Keratinocyte (primary cell): ENCODE measurements around the gene ABCA7.

Experiments
- CTCF ChIP-seq, 3 experiments: IDR thresholded peaks in 1 of 3; conservative IDR thresholded peaks in 1 of 3; optimal IDR thresholded peaks in 1 of 3; 2 replicates in 2 of 3; 3 replicates in 1 of 3; pipeline versions ENCODE3 to v1.5.1; 2011; ENCODE audit warnings: low read length in 3 of 3, mild to moderate bottlenecking in 3 of 3, moderate library complexity in 2 of 3, control low read depth in 1 of 3, inconsistent platforms in 1 of 3; ENCODE audit not compliant: insufficient read depth in 2 of 3; ENCODE audit errors: extremely low read depth in 1 of 3
- EZH2 ChIP-seq: IDR thresholded peaks from one replicate; pipeline ENCODE4 v1.6.1; 2012; ENCODE audit warnings: inconsistent platforms, mild to moderate bottlenecking, low read length, moderate library complexity

GRCh38 chr19:990746-991145 lies 49.2 kb upstream of the ABCA7 start:
- TF ChIP-seq CTCF (optimal IDR thresholded peaks at IDR 0.05 in 1 of 3, IDR thresholded peaks at IDR 0.05 in 1 of 3, conservative IDR thresholded peaks at IDR 0.05 in 1 of 3; ENCODE audit: extremely low read depth in 1 of 3, insufficient read depth in 2 of 3, low read length in 3 of 3) = no peak
- no peak for TF ChIP-seq EZH2
